H1 (cell line): ENCODE measurements around the gene NPS. TPM values are rescaled to one million over a fixed set of nuclear protein-coding genes. Genes with fewer than 3 reads are reported as not detected.

Experiments
- CTCF ChIA-PET: fragments of 300-600 bp; sonication (Branson Sonifier 250); formaldehyde crosslinking; loops from one replicate; lab custom pipeline; 2021; ENCODE audit not compliant: partially characterized antibody; lab: Charles Lee
- POLR2A ChIA-PET: fragments of 300-600 bp; sonication (Branson Sonifier 250); formaldehyde crosslinking; loops from one replicate; lab custom pipeline; 2021; ENCODE audit warnings: inconsistent platforms; ENCODE audit not compliant: partially characterized antibody; lab: Charles Lee
- DNase-seq, 2 experiments: peaks; one replicate each; pipeline versions ENCODE4 v3.0.0 to v3.0.0-alpha.2; 2010 to 2022; ENCODE audit warnings: low spot score in 2 of 2, low read depth in 1 of 2, mixed read lengths in 1 of 2
- FAIRE-seq: peaks from 2 replicates; lab custom pipeline; 2011; peaks lifted over from hg19 to GRCh38; lab: Jason Lieb, UNC
- H2AFZ ChIP-seq: 2 replicates; pipeline ENCODE4 v1.8.1; 2012; ENCODE audit warnings: low read length, inconsistent platforms
- H2AK5ac ChIP-seq: 2 replicates; pipeline ENCODE4 v1.6.1; 2013; ENCODE audit warnings: low read depth, low read length
- H2BK120ac ChIP-seq: replicated peaks from 2 replicates; pipeline ENCODE3; 2013; ENCODE audit warnings: low read depth, low read length, inconsistent platforms
- H2BK12ac ChIP-seq: 2 replicates; pipeline ENCODE4 v1.6.1; 2013; ENCODE audit warnings: low read depth, low read length
- H2BK15ac ChIP-seq: 2 replicates; pipeline ENCODE4 v1.6.1; 2013; ENCODE audit warnings: low read length
- H2BK20ac ChIP-seq: 2 replicates; pipeline ENCODE4 v1.6.1; 2013; ENCODE audit warnings: low read length
- H2BK5ac ChIP-seq: 2 replicates; pipeline ENCODE4 v1.6.1; 2013; ENCODE audit warnings: low read depth, low read length
- H3K14ac ChIP-seq: 2 replicates; pipeline ENCODE4 v1.6.1; 2013; ENCODE audit warnings: inconsistent platforms; ENCODE audit not compliant: insufficient read length
- H3K18ac ChIP-seq: 2 replicates; pipeline ENCODE4 v1.6.1; 2013; ENCODE audit warnings: low read length; ENCODE audit errors: extremely low read depth
- H3K23ac ChIP-seq: 2 replicates; pipeline ENCODE4 v1.6.1; 2013; ENCODE audit warnings: inconsistent platforms; ENCODE audit not compliant: insufficient read length
- H3K23me2 ChIP-seq: 2 replicates; pipeline ENCODE4 v1.6.1; 2013; ENCODE audit warnings: low read depth, low read length
- H3K27ac ChIP-seq: 2 replicates; pipeline ENCODE4 v1.6.1; 2011; ENCODE audit warnings: low read depth, low read length, inconsistent platforms
- H3K27me3 ChIP-seq, 4 experiments: replicated peaks in 1 of 4; 1 replicate in 1 of 4; 2 replicates in 3 of 4; pipeline versions ENCODE4 v1.6.1 to v1.8.1; 2011 to 2013; ENCODE audit warnings: low read length in 3 of 4, mild to moderate bottlenecking in 3 of 4, inconsistent platforms in 2 of 4, mixed read lengths in 2 of 4, moderate library complexity in 1 of 4; ENCODE audit not compliant: control insufficient read depth in 3 of 4, insufficient read depth in 3 of 4; ENCODE audit errors: extremely low read depth in 1 of 4
- H3K36me3 ChIP-seq, 4 experiments: 2 replicates each; pipeline versions ENCODE4 v1.6.1 to v1.8.1; 2011 to 2013; ENCODE audit warnings: mild to moderate bottlenecking in 4 of 4, low read length in 3 of 4, moderate library complexity in 2 of 4, control low read depth in 1 of 4, inconsistent platforms in 1 of 4; ENCODE audit not compliant: insufficient read depth in 4 of 4, control insufficient read depth in 2 of 4
- H3K4ac ChIP-seq: replicated peaks from 2 replicates; pipeline ENCODE3; 2013; ENCODE audit warnings: low read length, low read depth, mixed read lengths, inconsistent platforms; ENCODE audit not compliant: insufficient read length
- H3K4me1 ChIP-seq, 4 experiments: replicated peaks in 1 of 4; 1 replicate in 1 of 4; 2 replicates in 3 of 4; pipeline versions ENCODE4 v1.6.1 to v1.8.1; 2011 to 2013; ENCODE audit warnings: low read length in 3 of 4, inconsistent platforms in 2 of 4, mixed read lengths in 1 of 4; ENCODE audit not compliant: insufficient read depth in 4 of 4, control insufficient read depth in 3 of 4
- H3K4me2 ChIP-seq, 2 experiments: 2 replicates each; pipeline versions ENCODE4 v1.6.1 to v1.8.1; 2011 to 2013; ENCODE audit warnings: low read depth in 2 of 2, low read length in 2 of 2, control low read depth in 1 of 2, inconsistent platforms in 1 of 2, mild to moderate bottlenecking in 1 of 2; ENCODE audit not compliant: insufficient read depth in 1 of 2
- H3K4me3 ChIP-seq, 4 experiments: fragments of 200-600, 300-600 bp in 1 of 4; sonication (generic), shearing (Covaris generic), sonication (Bioruptor Twin) in 1 of 4; 2 replicates each; pipeline versions ENCODE4 v1.5.1 to v1.8.1; 2011 to 2016; ENCODE audit warnings: low read length in 4 of 4, low read depth in 3 of 4, control low read depth in 2 of 4, inconsistent platforms in 2 of 4, mild to moderate bottlenecking in 2 of 4, mixed read lengths in 1 of 4, moderate library complexity in 1 of 4; ENCODE audit not compliant: insufficient read depth in 2 of 4; ENCODE audit errors: extremely low read depth in 1 of 4
- H3K56ac ChIP-seq: replicated peaks from 2 replicates; pipeline ENCODE3; 2013; ENCODE audit warnings: low read depth, mild to moderate bottlenecking, mixed read lengths, low read length, inconsistent platforms; ENCODE audit not compliant: insufficient read length
- H3K79me1 ChIP-seq: 2 replicates; pipeline ENCODE4 v1.6.1; 2013; ENCODE audit warnings: low read depth, low read length, control low read depth
- H3K79me2 ChIP-seq, 2 experiments: 2 replicates each; pipeline versions ENCODE4 v1.6.1 to v1.8.1; 2012 to 2013; ENCODE audit warnings: low read length in 2 of 2, mild to moderate bottlenecking in 2 of 2, inconsistent platforms in 1 of 2; ENCODE audit not compliant: insufficient read depth in 2 of 2, control insufficient read depth in 1 of 2
- H3K9ac ChIP-seq, 4 experiments: replicated peaks in 1 of 4; 1 replicate in 1 of 4; 2 replicates in 3 of 4; pipeline versions ENCODE4 v1.6.1 to v1.8.1; 2011 to 2013; ENCODE audit warnings: low read depth in 3 of 4, low read length in 3 of 4, control low read depth in 2 of 4, mild to moderate bottlenecking in 2 of 4, moderate library complexity in 2 of 4, inconsistent platforms in 1 of 4; ENCODE audit errors: extremely low read depth in 1 of 4
- H3K9me3 ChIP-seq, 2 experiments: 2 replicates each; pipeline versions ENCODE4 v1.6.1 to v1.8.1; 2012 to 2013; ENCODE audit warnings: mild to moderate bottlenecking in 2 of 2, moderate library complexity in 2 of 2, control low read depth in 1 of 2, inconsistent platforms in 1 of 2, low read depth in 1 of 2, low read length in 1 of 2, mixed read lengths in 1 of 2; ENCODE audit not compliant: insufficient read depth in 2 of 2
- H4K20me1 ChIP-seq, 2 experiments: replicated peaks in 1 of 2; 2 replicates each; pipeline versions ENCODE3 to v1.8.1; 2011 to 2013; ENCODE audit warnings: inconsistent platforms in 2 of 2, low read length in 2 of 2, mild to moderate bottlenecking in 1 of 2; ENCODE audit not compliant: insufficient read depth in 2 of 2, control insufficient read depth in 1 of 2
- H4K5ac ChIP-seq: 2 replicates; pipeline ENCODE4 v1.6.1; 2013; ENCODE audit warnings: low read length, low read depth, mixed read lengths, inconsistent platforms; ENCODE audit not compliant: insufficient read length
- H4K8ac ChIP-seq: 2 replicates; pipeline ENCODE4 v1.8.0; 2013; ENCODE audit warnings: mild to moderate bottlenecking, moderate library complexity, low read length, inconsistent platforms; ENCODE audit not compliant: insufficient read depth; ENCODE audit errors: extremely low read depth
- H4K91ac ChIP-seq: replicated peaks from 2 replicates; pipeline ENCODE3; 2013; ENCODE audit warnings: low read length, mixed read lengths, inconsistent platforms; ENCODE audit not compliant: insufficient read length
- ASH2L ChIP-seq: fragments of 200-600, 300-600 bp; sonication (generic); IDR thresholded peaks from one replicate; pipeline ENCODE4 v1.7.1; 2017; ENCODE audit warnings: low read length
- EGR1 ChIP-seq: IDR thresholded peaks from 2 replicates; pipeline ENCODE4 v1.6.1; 2011; ENCODE audit warnings: low read depth, low read length, borderline replicate concordance
- HDAC2 ChIP-seq, 2 experiments: fragments of 300-600 bp in 1 of 2; sonication (generic) in 1 of 2; IDR thresholded peaks; 2 replicates each; pipeline ENCODE4 v1.6.1; 2011 to 2012; ENCODE audit warnings: low read depth in 2 of 2, low read length in 2 of 2, mild to moderate bottlenecking in 2 of 2, moderate library complexity in 2 of 2, borderline replicate concordance in 1 of 2, inconsistent platforms in 1 of 2
- POLR2AphosphoS5 ChIP-seq: IDR thresholded peaks from 2 replicates; pipeline ENCODE4 v1.6.1; 2011; ENCODE audit warnings: low read depth, low read length
- SIRT6 ChIP-seq: IDR thresholded peaks from one replicate; pipeline ENCODE4 v1.7.1; 2012; ENCODE audit warnings: low read length, inconsistent platforms
- SP1 ChIP-seq: IDR thresholded peaks from 2 replicates; pipeline ENCODE4 v1.6.1; 2011; ENCODE audit warnings: low read depth, low read length
- TAF1 ChIP-seq: IDR thresholded peaks from 2 replicates; pipeline ENCODE4 v1.6.1; 2011; ENCODE audit warnings: mild to moderate bottlenecking, low read depth, low read length
- WGBS, 2 experiments: shearing (Covaris generic) in 1 of 2; methylation state at CpG; one replicate each; pipeline versions ENCODE4 v1.1.6 to v1.1.7; 2013 to 2015; ENCODE audit warnings: low lambda C conversion rate in 2 of 2, mixed read lengths in 2 of 2, inconsistent platforms in 1 of 2, low coverage in 1 of 2, missing lambda C conversion rate in 1 of 2; ENCODE audit not compliant: insufficient replicate concordance in 2 of 2, insufficient coverage in 1 of 2, insufficient read length in 1 of 2; ENCODE audit errors: extremely low coverage in 1 of 2, missing lambda C conversion rate in 1 of 2; 5-methylcytosine and 5-hydroxymethylcytosine counted together
- polyA plus RNA-seq, 7 experiments: library from polyadenylated mRNA; depleted of rRNA in 3 of 7; stranded (reverse) in 5 of 7; unstranded in 2 of 7; fragments of >200 nt in 5 of 7; fragments of 200-250 nt in 2 of 7; gene quantifications; 1 replicate in 5 of 7; 2 replicates in 1 of 7; 4 replicates in 1 of 7; pipeline versions ENCODE4 v1.2.1 to v1.2.3, GENCODE V29; 2011 to 2013; ENCODE audit warnings: missing spikeins in 2 of 7, mixed read lengths in 2 of 7
- total RNA-seq: library from RNA; stranded (reverse); fragmentation: NEBNext Ultra II Directional; extraction: Animal tissue kit (Norgen Biotek cat#: 25700); gene quantifications from 2 replicates; pipeline ENCODE4 v1.2.1, GENCODE V29; 2021

Gene NPS
- total and polyA plus RNA-seq, 2 of the 8 experiments (the other 6 are each of a cell fraction or from before 2014, with no cell fraction given), result not detected

- H4K20me1 ChIP-seq, result no peaks in the 10 kb centered on the region
- H3K4ac ChIP-seq, result no peak overlapping the region
- no peak overlapping the region for H4K8ac ChIP-seq
- ChIA-PET POLR2A (no interaction called here), CTCF (interaction anchor here (0.5 to 1.6 kb wide), 3 partner anchors 10 to 141 kb away, joined by 3 to 4 read pairs (median 3); no protein-coding TSS in a partner anchor)
- FAIRE-seq (no peak), DNase-seq (no peak)
- H2BK120ac ChIP-seq, result no peak overlapping the region
- H3K4me2 ChIP-seq, result no peak overlapping the region
- H2BK5ac ChIP-seq, result no peak overlapping the region
- H3K9me3 ChIP-seq, result no peaks in the 10 kb centered on the region; a peak in 1 of 4 replicates
- no peak overlapping the region for H3K23ac ChIP-seq
- no peak overlapping the region for H3K27ac ChIP-seq
- H3K18ac ChIP-seq, result no peak overlapping the region
- H2AK5ac ChIP-seq, result no peak overlapping the region
- no peak for TF ChIP-seq EGR1
- no peak for TF ChIP-seq SP1
- no peak for TF ChIP-seq HDAC2 (IDR thresholded peaks at IDR 0.05; ENCODE audit: borderline replicate concordance in 1 of 2, low read depth in 2 of 2, low read length in 2 of 2)
- no peak for TF ChIP-seq POLR2AphosphoS5
- no peak for TF ChIP-seq TAF1
- no peak for TF ChIP-seq SIRT6
- TF ChIP-seq ASH2L, result no peak
- no peaks in the 10 kb centered on the region for H3K36me3 ChIP-seq
- H3K9ac ChIP-seq, result no peak overlapping the region
- no peak overlapping the region for H2BK12ac ChIP-seq
- no peak overlapping the region for H4K5ac ChIP-seq
- H3K23me2 ChIP-seq, result no peaks in the 10 kb centered on the region
- H3K4me1 ChIP-seq, result no peaks in the 10 kb centered on the region
- H3K14ac ChIP-seq, result no peak overlapping the region
- H3K79me1 ChIP-seq, result no peaks in the 10 kb centered on the region
- H3K56ac ChIP-seq, result no peak overlapping the region
- H3K27me3 ChIP-seq, result no peaks in the 10 kb centered on the region
- no peak overlapping the region for H2BK15ac ChIP-seq
- H3K79me2 ChIP-seq, result no peaks in the 10 kb centered on the region
- no peak overlapping the region for H2BK20ac ChIP-seq
- H3K4me3 ChIP-seq, result no peak overlapping the region
- H2AFZ ChIP-seq, result no peak overlapping the region
- 92% methylated on average over 6 of the region's 6 CpGs; no CpG with 5 or more reads in 1 of the 2 experiments for WGBS, 2 experiments
- no peak overlapping the region for H4K91ac ChIP-seq
These were observed 15.0 kb upstream of the NPS start for GRCh38 chr10:127534074-127534473.
